GM18873 (cell line): ENCODE measurements around the gene POLR3G.
A peak's percentile ranks its signal among the peaks of the same experiment; 100 is the strongest.

Experiments
- ATAC-seq: cut with Tn5 transposase; IDR thresholded peaks from one replicate; pipeline ENCODE4 v1.9.1; 2021; ENCODE audit warnings: mild to moderate bottlenecking, moderate library complexity, moderate number of reproducible peaks; ENCODE audit not compliant: unreplicated experiment, low FRiP score

The POLR3G gene

GRCh38 chr5:90474235-90475107 lies at the start of gene POLR3G, which contains the start of gene MBLAC2:
POLR3G (plus strand) TSS chr5:90474864; CDS start chr5:90485568, 10,704 bp downstream.
MBLAC2 (minus strand) TSS chr5:90474771; CDS start chr5:90474292, 479 bp downstream.
- peak; percentile 85 for ATAC-seq

- peak; percentile 64 for ATAC-seq
Measured at GRCh38 chr5:90434116-90434714, 40.4 kb upstream of the POLR3G start.

- no peak for ATAC-seq
Measured at GRCh38 chr5:90437663-90438062, 37.0 kb upstream of the POLR3G start.

- no peak for ATAC-seq
Measured at GRCh38 chr5:90438100-90438499, 36.6 kb upstream of the POLR3G start.

GRCh38 chr5:90440644-90441043 lies 34.0 kb upstream of the POLR3G start:
- ATAC-seq = no peak

- no peak for ATAC-seq
Measured at GRCh38 chr5:90446961-90447360, 27.7 kb upstream of the POLR3G start.

GRCh38 chr5:90461288-90461687 lies 13.4 kb upstream of the POLR3G start:
- ATAC-seq = no peak

GRCh38 chr5:90472783-90473395 lies 1.8 kb upstream of the POLR3G start:
- no peak for ATAC-seq

GRCh38 chr5:90473396-90474234 lies 1.0 kb upstream of the POLR3G start:
- ATAC-seq = peak; percentile 10

GRCh38 chr5:90475436-90475980 lies 844 bp downstream of the POLR3G start:
- no peak for ATAC-seq

GRCh38 chr5:90476391-90476790 lies 1.7 kb downstream of the POLR3G start:
- ATAC-seq = no peak

GRCh38 chr5:90477073-90477472 lies 2.4 kb downstream of the POLR3G start:
- ATAC-seq = no peak

GRCh38 chr5:90477621-90478215 lies 3.1 kb downstream of the POLR3G start:
- ATAC-seq = no peak

- no peak for ATAC-seq
Measured at GRCh38 chr5:90479611-90480385, 5.1 kb downstream of the POLR3G start.

GRCh38 chr5:90480699-90481098 lies 6.0 kb downstream of the POLR3G start:
- ATAC-seq = no peak

GRCh38 chr5:90483206-90483605 lies 8.5 kb downstream of the POLR3G start:
- no peak for ATAC-seq

GRCh38 chr5:90484540-90484939 lies 9.9 kb downstream of the POLR3G start:
- ATAC-seq = no peak

- no peak for ATAC-seq
Measured at GRCh38 chr5:90488791-90489190, 14.1 kb downstream of the POLR3G start.

- no peak for ATAC-seq
Measured at GRCh38 chr5:90494043-90494442, 19.4 kb downstream of the POLR3G start.
